Mammary epithelial cell (primary cell): ENCODE measurements around the gene TXNRD1.

Experiments
- CTCF ChIP-seq, 2 donors: IDR thresholded peaks in 1 of 2; conservative IDR thresholded peaks in 1 of 2; 2 replicates each; pipeline ENCODE4 v1.5.1; 2011 to 2012; ENCODE audit warnings: inconsistent platforms in 2 of 2, low read length in 2 of 2, mild to moderate bottlenecking in 2 of 2, control low read depth in 1 of 2, low read depth in 1 of 2; ENCODE audit not compliant: insufficient read depth in 1 of 2; ENCODE audit errors: extremely low read depth in 1 of 2
- EZH2 ChIP-seq: IDR thresholded peaks from 2 replicates; pipeline ENCODE4 v1.6.1; 2012; ENCODE audit warnings: low read length, inconsistent platforms, borderline replicate concordance

- TF ChIP-seq CTCF (conservative IDR thresholded peaks at IDR 0.05 in 1 of 2, IDR thresholded peaks at IDR 0.05 in 1 of 2; ENCODE audit: extremely low read depth in 1 of 2, insufficient read depth in 1 of 2, low read depth in 1 of 2, low read length in 2 of 2): no peak
- no peak for TF ChIP-seq EZH2
These were observed 28.4 kb downstream of the TXNRD1 start for GRCh38 chr12:104243971-104244370.
